ENCODE data around the gene TRIP4. TPM values are rescaled to one million over a fixed set of nuclear protein-coding genes. Genes with fewer than 3 reads are reported as not detected.

The TRIP4 gene
- total and polyA plus RNA-seq, 2 donors (not counting 3 experiments of a cell fraction or from before 2014, with no cell fraction given), result 10.9 to 31.1 TPM

DNA sequence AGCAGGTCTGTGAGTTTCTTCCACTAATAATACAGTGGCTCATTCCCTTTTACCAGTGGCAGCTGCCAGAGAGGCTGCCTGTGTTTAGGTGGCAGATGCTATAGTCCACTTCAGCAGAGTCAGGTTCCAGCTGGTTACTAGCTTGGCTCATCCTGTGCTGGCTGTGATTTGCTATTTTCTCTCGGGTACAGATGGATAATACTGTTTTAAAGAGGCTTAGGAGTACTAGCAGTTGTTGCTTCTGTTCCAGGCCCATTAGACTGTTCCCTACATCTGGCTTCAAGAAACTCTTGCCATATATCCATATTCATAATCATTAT, 113.7 kb downstream of the TRIP4 start:
- TF ChIP-seq MYC (IDR thresholded peaks at IDR 0.05; ENCODE audit: low read depth, low read length), result no peak
- TF ChIP-seq, protein P1, sequence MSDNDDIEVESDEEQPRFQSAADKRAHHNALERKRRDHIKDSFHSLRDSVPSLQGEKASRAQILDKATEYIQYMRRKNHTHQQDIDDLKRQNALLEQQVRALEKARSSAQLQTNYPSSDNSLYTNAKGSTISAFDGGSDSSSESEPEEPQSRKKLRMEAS (IDR thresholded peaks at IDR 0.05; ENCODE audit: insufficient read depth, insufficient read length), result no peak
- TF ChIP-seq EZH2 (IDR thresholded peaks at IDR 0.05; ENCODE audit: borderline replicate concordance, low read depth, low read length, severe bottlenecking), result no peak
- no peak for TF ChIP-seq GATA2 (IDR thresholded peaks at IDR 0.05; ENCODE audit: insufficient read depth, insufficient read length, low read depth, low read length)
- TF ChIP-seq, protein P2, sequence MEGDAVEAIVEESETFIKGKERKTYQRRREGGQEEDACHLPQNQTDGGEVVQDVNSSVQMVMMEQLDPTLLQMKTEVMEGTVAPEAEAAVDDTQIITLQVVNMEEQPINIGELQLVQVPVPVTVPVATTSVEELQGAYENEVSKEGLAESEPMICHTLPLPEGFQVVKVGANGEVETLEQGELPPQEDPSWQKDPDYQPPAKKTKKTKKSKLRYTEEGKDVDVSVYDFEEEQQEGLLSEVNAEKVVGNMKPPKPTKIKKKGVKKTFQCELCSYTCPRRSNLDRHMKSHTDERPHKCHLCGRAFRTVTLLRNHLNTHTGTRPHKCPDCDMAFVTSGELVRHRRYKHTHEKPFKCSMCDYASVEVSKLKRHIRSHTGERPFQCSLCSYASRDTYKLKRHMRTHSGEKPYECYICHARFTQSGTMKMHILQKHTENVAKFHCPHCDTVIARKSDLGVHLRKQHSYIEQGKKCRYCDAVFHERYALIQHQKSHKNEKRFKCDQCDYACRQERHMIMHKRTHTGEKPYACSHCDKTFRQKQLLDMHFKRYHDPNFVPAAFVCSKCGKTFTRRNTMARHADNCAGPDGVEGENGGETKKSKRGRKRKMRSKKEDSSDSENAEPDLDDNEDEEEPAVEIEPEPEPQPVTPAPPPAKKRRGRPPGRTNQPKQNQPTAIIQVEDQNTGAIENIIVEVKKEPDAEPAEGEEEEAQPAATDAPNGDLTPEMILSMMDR (IDR thresholded peaks at IDR 0.05; ENCODE audit: extremely low read depth in 1 of 2, insufficient read depth in 1 of 2, low read depth in 1 of 2, low read length in 2 of 2), result no peak
- TF ChIP-seq POLR2AphosphoS5 (IDR thresholded peaks at IDR 0.05; ENCODE audit: insufficient read depth, low read depth, low read length), result no peak
- no peak for TF ChIP-seq JUN (IDR thresholded peaks at IDR 0.05; ENCODE audit: borderline replicate concordance, insufficient read depth, insufficient read length, low read depth)
- TF ChIP-seq POLR2A (IDR thresholded peaks at IDR 0.05; ENCODE audit: low read depth, low read length), result no peak
- TF ChIP-seq FOS (IDR thresholded peaks at IDR 0.05; ENCODE audit: borderline replicate concordance, insufficient read depth, low read length), result no peak
- ChIA-PET POLR2A (no interaction called here), CTCF (interaction anchor here (0.6 to 2.9 kb wide), 6 partner anchors 18 to 180 kb away, joined by 3 to 9 read pairs (median 4); no protein-coding TSS in a partner anchor)
- Histone ChIP-seq H3K4me2 (ENCODE audit: insufficient read depth, low read length) (no peak overlapping the region), H3K4me1 (ENCODE audit: control insufficient read depth, extremely low read depth, insufficient read depth, low read length) (peaks cover 22% of the 10 kb centered on the region), H2AFZ (ENCODE audit: low read depth, low read length) (no peak overlapping the region), H3K9me3 (replicated peaks; ENCODE audit: control insufficient read depth, insufficient read depth, low read length) (no peaks in the 10 kb centered on the region), H3K27ac (ENCODE audit: insufficient read depth, low read depth, low read length) (no peak overlapping the region), H3K9ac (replicated peaks; ENCODE audit: extremely low read depth, insufficient read depth, low read length) (no peak overlapping the region), H3K9me1 (replicated peaks; ENCODE audit: control insufficient read depth, extremely low read depth, insufficient read depth, low read length) (no peaks in the 10 kb centered on the region), H3K4me3 (replicated peaks in 1 of 3; ENCODE audit: insufficient read depth in 1 of 3, low read depth in 1 of 3, low read length in 3 of 3) (no peak overlapping the region), H3K79me2 (ENCODE audit: control insufficient read depth, insufficient read depth, low read length) (peaks cover 85% of the 10 kb centered on the region), H3K36me3 (ENCODE audit: control insufficient read depth in 2 of 2, extremely low read depth in 1 of 2, insufficient read depth in 2 of 2, low read length in 2 of 2) (peaks cover 7 to 18% of the 10 kb centered on the region in 2 experiments), H3K27me3 (ENCODE audit: control insufficient read depth in 2 of 2, insufficient read depth in 2 of 2, low read length in 2 of 2) (no peaks in the 10 kb centered on the region), H4K20me1 (replicated peaks; ENCODE audit: control insufficient read depth, extremely low read depth, insufficient read depth, low read length) (peaks cover 7% of the 10 kb centered on the region)
- BruUV-seq (replicated peaks), result no TSS peak
- FAIRE-seq (no peak), DNase-seq (ENCODE audit: low read depth, low spot score) (no peak)
- intact Hi-C loops (cut with micrococcal nuclease) (no loop called here), dilution Hi-C loops (cut with MboI; ENCODE audit: extremely low pct_ligation_motif_present, low sequenced_read_pairs) (no loop called here)

All from endothelial cell of umbilical vein (primary cell).